Measurements from ENCODE around the gene DENND1A.

GRCh38 chr9:123617286-123617685 lies 312.6 kb downstream of the DENND1A start:
- TF ChIP-seq, protein P1, sequence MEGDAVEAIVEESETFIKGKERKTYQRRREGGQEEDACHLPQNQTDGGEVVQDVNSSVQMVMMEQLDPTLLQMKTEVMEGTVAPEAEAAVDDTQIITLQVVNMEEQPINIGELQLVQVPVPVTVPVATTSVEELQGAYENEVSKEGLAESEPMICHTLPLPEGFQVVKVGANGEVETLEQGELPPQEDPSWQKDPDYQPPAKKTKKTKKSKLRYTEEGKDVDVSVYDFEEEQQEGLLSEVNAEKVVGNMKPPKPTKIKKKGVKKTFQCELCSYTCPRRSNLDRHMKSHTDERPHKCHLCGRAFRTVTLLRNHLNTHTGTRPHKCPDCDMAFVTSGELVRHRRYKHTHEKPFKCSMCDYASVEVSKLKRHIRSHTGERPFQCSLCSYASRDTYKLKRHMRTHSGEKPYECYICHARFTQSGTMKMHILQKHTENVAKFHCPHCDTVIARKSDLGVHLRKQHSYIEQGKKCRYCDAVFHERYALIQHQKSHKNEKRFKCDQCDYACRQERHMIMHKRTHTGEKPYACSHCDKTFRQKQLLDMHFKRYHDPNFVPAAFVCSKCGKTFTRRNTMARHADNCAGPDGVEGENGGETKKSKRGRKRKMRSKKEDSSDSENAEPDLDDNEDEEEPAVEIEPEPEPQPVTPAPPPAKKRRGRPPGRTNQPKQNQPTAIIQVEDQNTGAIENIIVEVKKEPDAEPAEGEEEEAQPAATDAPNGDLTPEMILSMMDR (conservative IDR thresholded peaks at IDR 0.05; ENCODE audit: low read length): no peak
- no peak for TF ChIP-seq EZH2phosphoT487 (IDR thresholded peaks at IDR 0.05; ENCODE audit: borderline replicate concordance)
